Thyroid gland (tissue), 4 donors: ENCODE data around the gene AP4S1.

Experiments used
- CTCF ChIP-seq, 6 experiments: fragments of 200-600 bp in 3 of 6; fragments of 450-650 bp in 3 of 6; sonication (generic) in 3 of 6; IDR thresholded peaks; one replicate each; pipeline ENCODE4 v1.5.1; 2016 to 2019; ENCODE audit warnings: antibody characterized with exemption in 6 of 6, mild to moderate bottlenecking in 2 of 6, inconsistent platforms in 1 of 6, moderate library complexity in 1 of 6
- POLR2A ChIP-seq, 2 donors: fragments of 450-650 bp; IDR thresholded peaks; one replicate each; pipeline ENCODE4 v1.6.1; 2017; ENCODE audit warnings: antibody characterized with exemption in 2 of 2, mild to moderate bottlenecking in 2 of 2, moderate library complexity in 1 of 2

GRCh38 chr14:31096255-31096654 is 70.8 kb downstream of the AP4S1 start:
- TF ChIP-seq CTCF (IDR thresholded peaks at IDR 0.05) (no peak), POLR2A (IDR thresholded peaks at IDR 0.05) (no peak)
